ENCODE data around the gene BEAN1.

Gene BEAN1

DNA sequence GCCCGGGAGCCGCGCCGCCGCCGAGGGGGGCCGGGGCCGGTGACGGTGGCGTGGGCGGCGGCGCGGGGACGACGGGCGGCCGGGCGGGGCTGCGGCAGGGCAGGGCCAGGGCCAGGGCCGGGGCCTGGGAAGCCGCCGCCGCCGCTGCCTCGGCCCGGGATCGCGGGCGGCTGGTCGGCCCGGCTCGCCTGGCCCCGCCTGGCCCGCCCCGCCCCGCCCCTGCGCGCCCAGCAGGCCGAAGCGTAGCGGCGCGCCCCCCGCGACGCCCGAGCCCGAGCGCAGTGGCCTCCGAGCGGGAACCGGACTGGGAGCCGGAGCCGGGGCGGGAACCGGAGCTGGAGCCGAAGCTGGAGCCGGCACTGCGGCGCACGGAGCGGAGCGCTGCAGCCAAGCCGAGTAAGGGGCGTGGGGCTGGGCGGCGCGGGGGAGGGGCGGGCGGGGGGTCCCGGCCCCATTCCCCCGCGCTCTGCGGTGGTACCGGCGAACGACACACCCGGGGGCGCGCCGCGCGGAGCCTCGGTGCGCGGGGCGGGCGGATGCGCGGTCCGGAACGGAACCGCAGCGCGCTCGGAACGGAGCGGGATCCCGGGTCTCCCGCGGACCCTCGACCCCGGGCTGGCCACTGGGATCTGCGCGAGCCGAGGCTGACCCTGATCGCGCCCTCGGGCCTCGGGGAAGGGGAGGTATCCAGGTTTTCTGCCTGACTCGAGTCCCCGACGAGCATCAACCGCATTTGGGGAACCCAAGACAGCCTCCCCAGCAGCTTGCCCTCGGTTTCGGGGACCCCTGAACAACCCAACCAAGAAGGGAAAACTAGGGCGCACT is at the start of gene BEAN1:
TSS of gene BEAN1 (plus strand) at position 260 of the 825 bp plus-strand sequence. CDS start 10,382 bp downstream, outside the sequence.
- DNase-seq (ENCODE audit: low read depth in 2 of 2): no peak

DNA sequence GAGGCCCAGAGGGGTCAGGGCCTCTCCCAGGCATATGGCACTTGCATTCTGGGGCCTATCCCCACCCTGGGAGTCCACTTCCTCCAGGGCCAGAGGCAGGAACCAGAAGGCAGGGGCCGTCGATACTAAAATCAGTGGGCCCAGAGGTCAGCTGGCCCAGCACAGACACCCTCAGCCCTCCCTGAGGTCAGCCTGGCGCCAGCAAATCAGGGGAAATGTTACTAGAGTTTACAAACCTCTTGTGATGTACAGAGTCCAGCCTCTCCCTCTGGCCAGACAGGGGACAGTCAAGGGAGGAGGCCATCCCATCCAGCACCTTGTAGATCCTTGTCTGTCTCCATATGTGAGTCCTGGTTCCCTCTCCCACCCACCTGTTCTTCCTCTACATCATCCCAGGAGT is 49.8 kb upstream of the BEAN1 start:
- DNase-seq (ENCODE audit: low read depth in 2 of 2): no peak

- no peak for DNase-seq (ENCODE audit: low read depth in 2 of 2)
Measured at GRCh38 chr16:66378741-66379570, 48.1 kb upstream of the BEAN1 start.

- no peak for DNase-seq (ENCODE audit: low read depth in 2 of 2)
Measured at GRCh38 chr16:66379571-66379941, 47.5 kb upstream of the BEAN1 start.

DNA sequence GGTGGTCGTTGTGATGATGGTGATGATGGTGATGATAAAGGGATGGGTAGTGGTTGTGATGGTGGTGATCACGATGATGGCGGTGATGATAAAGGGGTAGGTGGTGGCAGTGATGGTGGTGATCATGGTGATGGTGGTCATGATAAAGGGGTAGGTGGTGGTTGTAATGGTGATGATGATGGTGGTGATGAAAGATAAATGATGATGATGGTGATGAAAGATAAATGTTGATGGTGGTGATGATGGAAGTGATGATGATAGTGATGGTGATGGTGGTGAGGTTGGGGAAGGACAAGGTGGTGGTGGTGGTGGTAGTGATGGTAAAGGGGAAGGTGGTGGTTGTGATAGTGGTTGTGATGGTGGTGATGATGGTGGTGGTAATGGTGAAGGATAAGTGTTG is 46.7 kb upstream of the BEAN1 start:
- no peak for DNase-seq (ENCODE audit: low read depth in 2 of 2)

- no peak for DNase-seq (ENCODE audit: low read depth in 2 of 2)
Measured at GRCh38 chr16:66381585-66382170, 45.4 kb upstream of the BEAN1 start.

DNA sequence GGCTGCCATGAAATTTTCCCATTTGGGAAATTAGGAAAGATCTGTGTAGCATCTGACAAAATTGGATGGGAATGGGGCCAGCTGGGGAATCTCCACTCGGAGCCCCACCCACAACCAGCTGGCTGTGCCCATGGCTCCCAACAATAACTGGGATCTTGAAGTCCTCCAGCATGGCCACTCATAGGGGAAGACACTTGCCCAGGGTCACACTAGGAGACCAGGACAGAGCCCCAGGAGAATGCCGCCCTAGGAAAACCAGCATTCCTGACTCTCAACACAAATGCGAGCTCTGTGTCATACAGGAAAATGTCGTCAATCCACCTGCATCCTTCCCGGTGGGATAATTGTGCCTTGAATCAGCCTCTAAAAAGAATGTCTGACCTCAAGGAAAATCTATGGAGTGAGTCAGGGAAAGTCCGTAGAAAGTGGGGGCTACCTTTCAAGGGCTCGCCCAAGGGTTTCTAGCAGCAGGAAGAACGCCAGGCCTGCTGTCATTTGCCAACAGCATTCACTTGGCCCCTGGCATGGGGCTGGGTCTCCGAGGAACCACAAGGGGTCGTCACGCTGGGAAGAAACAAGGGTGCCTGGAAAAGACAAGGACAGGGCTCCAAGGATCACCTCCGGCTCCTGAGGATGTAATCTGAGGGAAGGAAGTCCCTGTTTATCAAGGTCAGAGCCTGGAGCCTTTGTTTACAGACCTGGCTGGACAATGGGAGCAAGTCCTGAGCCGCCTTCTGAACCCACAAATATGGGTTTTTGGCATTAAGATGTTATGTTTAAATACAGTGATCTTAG is 44.7 kb upstream of the BEAN1 start:
- DNase-seq (ENCODE audit: low read depth in 2 of 2): no peak

GRCh38 chr16:66382966-66383299 is 44.2 kb upstream of the BEAN1 start:
- no peak for DNase-seq (ENCODE audit: low read depth in 2 of 2)

DNA sequence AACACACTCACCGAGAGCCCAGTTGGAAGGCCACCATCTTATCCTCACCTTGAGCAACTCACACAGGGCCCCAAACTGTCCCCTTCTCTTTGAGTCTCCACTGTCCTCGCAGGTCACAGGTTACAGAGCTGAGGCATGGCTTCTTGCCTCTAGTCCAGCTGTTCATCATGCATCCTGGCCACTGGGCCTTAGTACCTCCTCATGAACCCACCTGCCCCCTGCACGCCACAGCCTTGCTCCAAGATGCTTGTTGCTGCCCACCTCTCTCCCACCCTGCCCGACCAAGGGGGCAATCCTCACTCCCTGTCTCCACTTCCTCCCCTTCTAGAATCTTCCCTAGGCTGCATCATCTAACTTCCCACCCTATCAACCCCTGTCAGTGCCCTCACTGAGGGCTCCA is 43.5 kb upstream of the BEAN1 start:
- DNase-seq (ENCODE audit: low read depth in 2 of 2): no peak

DNA sequence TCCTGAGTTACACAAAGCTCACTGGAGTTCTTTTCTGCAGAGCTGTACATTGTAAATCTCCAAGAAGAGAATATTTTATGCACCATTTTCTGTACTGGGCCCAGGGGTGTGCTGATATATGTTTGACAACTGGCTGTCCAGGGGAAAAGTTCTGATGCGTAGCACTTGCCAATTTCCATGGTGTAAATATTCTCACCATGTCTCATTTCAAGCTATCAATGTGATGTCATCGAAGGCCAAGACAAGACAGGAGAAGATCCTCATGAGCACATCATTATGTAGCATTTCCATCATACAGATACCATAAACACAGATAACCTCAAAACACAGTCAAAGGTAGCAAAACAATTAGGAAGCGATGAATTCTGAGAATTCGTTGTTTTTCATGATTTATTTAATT is 41.7 kb upstream of the BEAN1 start:
- DNase-seq (ENCODE audit: low read depth in 2 of 2): no peak

- no peak for DNase-seq (ENCODE audit: low read depth in 2 of 2)
Measured at GRCh38 chr16:66386629-66387622, 40.2 kb upstream of the BEAN1 start.

DNA sequence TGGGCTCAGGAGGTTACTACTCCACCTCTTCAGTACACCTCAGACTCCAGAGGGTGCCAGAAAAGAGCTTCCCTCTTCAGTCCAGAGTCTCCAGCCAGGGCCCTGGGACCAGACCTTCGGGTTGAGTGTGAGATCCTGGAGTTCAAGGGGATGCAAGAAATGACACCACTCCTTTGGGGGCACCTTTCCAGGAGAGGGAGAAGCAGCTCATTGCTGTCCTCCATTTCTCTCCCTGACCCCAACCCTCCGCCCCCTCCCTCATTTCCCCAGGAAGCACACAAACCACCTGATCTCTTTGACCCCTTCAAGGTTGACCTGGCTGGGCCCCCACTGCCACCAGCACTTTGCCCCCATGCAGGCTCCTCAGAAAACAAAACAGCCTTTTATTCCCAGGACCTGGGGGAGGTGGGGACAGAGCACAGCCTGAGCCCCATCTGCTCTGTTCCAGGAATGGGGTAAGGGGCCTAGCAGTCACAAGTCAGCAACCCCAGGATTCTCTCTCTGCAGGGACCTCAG is 39.2 kb upstream of the BEAN1 start:
- no peak for DNase-seq (ENCODE audit: low read depth in 2 of 2)

- DNase-seq (ENCODE audit: low read depth in 2 of 2): no peak
Measured at GRCh38 chr16:66388350-66389139, 38.5 kb upstream of the BEAN1 start.

- DNase-seq (ENCODE audit: low read depth in 2 of 2): no peak
Measured at GRCh38 chr16:66389256-66390176, 37.6 kb upstream of the BEAN1 start.

DNA sequence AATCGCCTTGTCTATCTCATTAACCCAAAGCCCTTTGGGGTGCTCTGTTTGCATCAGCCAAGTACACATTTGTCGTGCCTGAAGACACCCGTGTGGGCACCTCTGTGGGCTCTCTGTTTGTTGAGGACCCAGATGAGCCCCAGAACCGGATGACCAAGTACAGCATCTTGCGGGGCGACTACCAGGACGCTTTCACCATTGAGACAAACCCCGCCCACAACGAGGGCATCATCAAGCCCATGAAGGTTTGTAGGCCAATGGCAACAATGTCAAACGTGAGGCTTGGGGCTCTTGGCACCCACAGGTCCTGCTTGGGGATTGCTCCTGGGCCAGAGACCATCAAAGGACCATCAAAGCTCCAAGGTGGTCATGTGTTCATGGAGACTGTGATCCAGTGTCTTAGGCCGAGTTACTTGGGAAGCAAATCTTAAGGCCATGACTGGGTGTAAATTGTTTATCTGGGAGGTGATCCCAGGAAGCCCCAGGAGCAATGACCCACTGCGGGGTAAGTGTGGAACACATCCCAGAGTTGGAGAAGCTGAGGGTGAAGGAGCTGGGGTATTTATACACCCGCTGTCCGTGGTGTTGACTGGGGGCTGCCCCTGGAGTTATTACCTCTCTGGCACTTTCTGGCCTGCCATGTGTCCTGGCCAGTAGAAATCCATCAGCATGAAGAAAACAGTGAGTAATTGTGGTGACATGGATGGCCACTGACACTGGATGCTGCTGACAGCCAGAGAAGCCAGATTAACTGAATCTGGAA is 36.6 kb upstream of the BEAN1 start:
- no peak for DNase-seq (ENCODE audit: low read depth in 2 of 2)

- DNase-seq (ENCODE audit: low read depth in 2 of 2): no peak
Measured at GRCh38 chr16:66391726-66392670, 35.1 kb upstream of the BEAN1 start.
